Fibroblast of lung (primary cell): ENCODE measurements around the gene GHR.

ENCODE experiments used
- EZH2 ChIP-seq: IDR thresholded peaks from 2 replicates; pipeline ENCODE4 v1.5.1; 2012; ENCODE audit warnings: low read length, control low read depth, mild to moderate bottlenecking; ENCODE audit errors: missing control alignments
- TF ChIP-seq, protein P1 (sequence below), 2 donors: IDR thresholded peaks in 1 of 2; conservative IDR thresholded peaks in 1 of 2; 1 replicate in 1 of 2; 2 replicates in 1 of 2; pipeline ENCODE4 v1.5.1; 2011 to 2012; ENCODE audit warnings: low read length in 2 of 2, control low read depth in 1 of 2, inconsistent platforms in 1 of 2, low read depth in 1 of 2, mild to moderate bottlenecking in 1 of 2

GRCh38 chr5:42750507-42750906 lies 327.3 kb downstream of the GHR start:
- no peak for TF ChIP-seq EZH2
- TF ChIP-seq, protein P1, sequence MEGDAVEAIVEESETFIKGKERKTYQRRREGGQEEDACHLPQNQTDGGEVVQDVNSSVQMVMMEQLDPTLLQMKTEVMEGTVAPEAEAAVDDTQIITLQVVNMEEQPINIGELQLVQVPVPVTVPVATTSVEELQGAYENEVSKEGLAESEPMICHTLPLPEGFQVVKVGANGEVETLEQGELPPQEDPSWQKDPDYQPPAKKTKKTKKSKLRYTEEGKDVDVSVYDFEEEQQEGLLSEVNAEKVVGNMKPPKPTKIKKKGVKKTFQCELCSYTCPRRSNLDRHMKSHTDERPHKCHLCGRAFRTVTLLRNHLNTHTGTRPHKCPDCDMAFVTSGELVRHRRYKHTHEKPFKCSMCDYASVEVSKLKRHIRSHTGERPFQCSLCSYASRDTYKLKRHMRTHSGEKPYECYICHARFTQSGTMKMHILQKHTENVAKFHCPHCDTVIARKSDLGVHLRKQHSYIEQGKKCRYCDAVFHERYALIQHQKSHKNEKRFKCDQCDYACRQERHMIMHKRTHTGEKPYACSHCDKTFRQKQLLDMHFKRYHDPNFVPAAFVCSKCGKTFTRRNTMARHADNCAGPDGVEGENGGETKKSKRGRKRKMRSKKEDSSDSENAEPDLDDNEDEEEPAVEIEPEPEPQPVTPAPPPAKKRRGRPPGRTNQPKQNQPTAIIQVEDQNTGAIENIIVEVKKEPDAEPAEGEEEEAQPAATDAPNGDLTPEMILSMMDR (conservative IDR thresholded peaks at IDR 0.05 in 1 of 2, IDR thresholded peaks at IDR 0.05 in 1 of 2; ENCODE audit: low read depth in 1 of 2, low read length in 2 of 2): no peak
